Measurements from ENCODE around the gene AGO3. TPM values are rescaled to one million over a fixed set of nuclear protein-coding genes. Genes with fewer than 3 reads are reported as not detected.
A peak's percentile ranks its signal among the peaks of the same experiment; 100 is the strongest.

The AGO3 gene
- total and polyA plus RNA-seq, 5 donors: 3.8 to 24.1 (median 19.6) TPM

- H3K27ac ChIP-seq (ENCODE audit: low read length): no peak overlapping the region
- no peaks in the 10 kb centered on the region for H3K9me3 ChIP-seq (ENCODE audit: control insufficient read depth, low read length)
- WGBS: 93% methylated on average over 33 of the region's 33 CpGs
- H3K4me3 ChIP-seq (ENCODE audit: low read length): no peak overlapping the region
- DNase-seq: peak in 2 of 3 donors; percentile 62 to 64
- no peaks in the 10 kb centered on the region for H3K27me3 ChIP-seq (ENCODE audit: control insufficient read depth, insufficient read depth)
- ATAC-seq: peak in 1 of 2 donors; percentile 1
- intact Hi-C loops (cut with DNase I): loop anchor here in 2 of 4 donors (2.0 to 5.0 kb wide), 2 partner anchors 37 to 324 kb away; no protein-coding TSS in a partner anchor
- no peaks in the 10 kb centered on the region for H3K4me1 ChIP-seq (ENCODE audit: control insufficient read depth, insufficient read depth, low read length)
Measured at GRCh38 chr1:36097693-36098585, 167.0 kb downstream of the AGO3 start.

GRCh38 chr1:36098650-36099365 lies 167.9 kb downstream of the AGO3 start:
- DNase-seq: peak in 2 of 3 donors; percentile 52 to 64
- no peaks in the 10 kb centered on the region for H3K27me3 ChIP-seq (ENCODE audit: control insufficient read depth, insufficient read depth)
- ATAC-seq: peak in 1 of 2 donors; percentile 2

GRCh38 chr1:36099681-36100341 lies 168.9 kb downstream of the AGO3 start:
- 33% methylated on average over 18 of the region's 18 CpGs for WGBS
- no peak overlapping the region for H3K4me3 ChIP-seq (ENCODE audit: low read length)
- H3K27ac ChIP-seq (ENCODE audit: low read length): no peak overlapping the region
- ATAC-seq (peak; percentile 79 to 83), DNase-seq (peak; percentile 81 to 95 (median 93))
- H3K9me3 ChIP-seq (ENCODE audit: control insufficient read depth, low read length): no peaks in the 10 kb centered on the region
- H3K4me1 ChIP-seq (ENCODE audit: control insufficient read depth, insufficient read depth, low read length): no peaks in the 10 kb centered on the region
- intact Hi-C loops (cut with DNase I): loop anchor here in 3 of 4 donors (2.0 to 10.0 kb wide), 5 partner anchors 35 to 322 kb away; no protein-coding TSS in a partner anchor
- no peaks in the 10 kb centered on the region for H3K27me3 ChIP-seq (ENCODE audit: control insufficient read depth, insufficient read depth)

More at GRCh38 chr1:36098650-36099365, 167.9 kb downstream of the AGO3 start:
- H3K4me1 ChIP-seq (ENCODE audit: control insufficient read depth, insufficient read depth, low read length): no peaks in the 10 kb centered on the region
- no peak overlapping the region for H3K4me3 ChIP-seq (ENCODE audit: low read length)
- intact Hi-C loops (cut with DNase I): loop anchor here in 1 of 4 donors (2.0 to 5.0 kb wide), 2 partner anchors 36 to 323 kb away; no protein-coding TSS in a partner anchor
- 83% methylated on average over 13 of the region's 13 CpGs for WGBS
- no peak overlapping the region for H3K27ac ChIP-seq (ENCODE audit: low read length)
- H3K9me3 ChIP-seq (ENCODE audit: control insufficient read depth, low read length): no peaks in the 10 kb centered on the region

- intact Hi-C loops (cut with DNase I): loop anchor here in 3 of 4 donors (5.0 to 10.0 kb wide), 4 partner anchors 37 to 322 kb away; no protein-coding TSS in a partner anchor
- H3K9me3 ChIP-seq (ENCODE audit: control insufficient read depth, low read length): no peaks in the 10 kb centered on the region
- ATAC-seq (no peak), DNase-seq (peak in 1 of 3 donors; percentile 14)
- no peak overlapping the region for H3K27ac ChIP-seq (ENCODE audit: low read length)
- no peaks in the 10 kb centered on the region for H3K4me1 ChIP-seq (ENCODE audit: control insufficient read depth, insufficient read depth, low read length)
- no peaks in the 10 kb centered on the region for H3K27me3 ChIP-seq (ENCODE audit: control insufficient read depth, insufficient read depth)
- 65% methylated on average over 6 of the region's 6 CpGs for WGBS
- no peak overlapping the region for H3K4me3 ChIP-seq (ENCODE audit: low read length)
Measured at GRCh38 chr1:36100376-36100775, 169.5 kb downstream of the AGO3 start.

GRCh38 chr1:36101546-36101945 lies 170.6 kb downstream of the AGO3 start:
- H3K4me1 ChIP-seq (ENCODE audit: control insufficient read depth, insufficient read depth, low read length): no peaks in the 10 kb centered on the region
- H3K9me3 ChIP-seq (ENCODE audit: control insufficient read depth, low read length): no peaks in the 10 kb centered on the region
- 98% methylated on average over 5 of the region's 5 CpGs for WGBS
- H3K4me3 ChIP-seq (ENCODE audit: low read length): no peak overlapping the region
- ATAC-seq: no peak
- H3K27ac ChIP-seq (ENCODE audit: low read length): no peak overlapping the region
- intact Hi-C loops (cut with DNase I): loop anchor here in 3 of 4 donors (5.0 to 10.0 kb wide), 4 partner anchors 36 to 321 kb away; no protein-coding TSS in a partner anchor
- H3K27me3 ChIP-seq (ENCODE audit: control insufficient read depth, insufficient read depth): no peaks in the 10 kb centered on the region
- DNase-seq: peak in 1 of 3 donors; percentile 22

- WGBS: 36% methylated on average over 5 of the region's 5 CpGs
- Histone ChIP-seq H3K4me3 (ENCODE audit: low read length) (no peak overlapping the region), H3K4me1 (ENCODE audit: control insufficient read depth, insufficient read depth, low read length) (no peaks in the 10 kb centered on the region), H3K9me3 (ENCODE audit: control insufficient read depth, low read length) (no peaks in the 10 kb centered on the region), H3K27me3 (ENCODE audit: control insufficient read depth, insufficient read depth) (no peaks in the 10 kb centered on the region), H3K27ac (ENCODE audit: low read length) (no peak overlapping the region)
- intact Hi-C loops (cut with DNase I): loop anchor here in 1 of 4 donors (10.0 kb wide), 1 partner anchor 79 kb away; no protein-coding TSS in a partner anchor
- DNase-seq (no peak), ATAC-seq (no peak)
Measured at GRCh38 chr1:36106269-36106668, 175.4 kb downstream of the AGO3 start.

- ATAC-seq: no peak
- DNase-seq: peak in 1 of 3 donors; percentile 71
- H3K4me1 ChIP-seq (ENCODE audit: control insufficient read depth, insufficient read depth, low read length): no peaks in the 10 kb centered on the region
- no peak overlapping the region for H3K4me3 ChIP-seq (ENCODE audit: low read length)
- WGBS: 84% methylated on average over 9 of the region's 9 CpGs
- H3K27ac ChIP-seq (ENCODE audit: low read length): no peak overlapping the region
- H3K27me3 ChIP-seq (ENCODE audit: control insufficient read depth, insufficient read depth): no peaks in the 10 kb centered on the region
- H3K9me3 ChIP-seq (ENCODE audit: control insufficient read depth, low read length): no peaks in the 10 kb centered on the region
- intact Hi-C loops (cut with DNase I): loop anchor here in 1 of 4 donors (10.0 kb wide), 1 partner anchor 77 kb away; no protein-coding TSS in a partner anchor
Measured at GRCh38 chr1:36107394-36107793, 176.5 kb downstream of the AGO3 start.

GRCh38 chr1:36108314-36108713 lies 177.4 kb downstream of the AGO3 start:
- H3K27me3 ChIP-seq (ENCODE audit: control insufficient read depth, insufficient read depth): no peaks in the 10 kb centered on the region
- H3K4me1 ChIP-seq (ENCODE audit: control insufficient read depth, insufficient read depth, low read length): no peaks in the 10 kb centered on the region
- intact Hi-C loops (cut with DNase I): loop anchor here in 1 of 4 donors (10.0 kb wide), 1 partner anchor 76 kb away; no protein-coding TSS in a partner anchor
- no peaks in the 10 kb centered on the region for H3K9me3 ChIP-seq (ENCODE audit: control insufficient read depth, low read length)
- ATAC-seq: no peak
- no peak overlapping the region for H3K27ac ChIP-seq (ENCODE audit: low read length)
- WGBS: 79% methylated on average over 14 of the region's 14 CpGs
- no peak overlapping the region for H3K4me3 ChIP-seq (ENCODE audit: low read length)
- DNase-seq: no peak

- DNase-seq: no peak
- Histone ChIP-seq H3K4me1 (ENCODE audit: control insufficient read depth, insufficient read depth, low read length) (no peaks in the 10 kb centered on the region), H3K27ac (ENCODE audit: low read length) (no peak overlapping the region), H3K27me3 (ENCODE audit: control insufficient read depth, insufficient read depth) (no peaks in the 10 kb centered on the region), H3K9me3 (ENCODE audit: control insufficient read depth, low read length) (no peaks in the 10 kb centered on the region), H3K4me3 (ENCODE audit: low read length) (no peak overlapping the region)
- 81% methylated on average over 11 of the region's 11 CpGs for WGBS
- no peak for ATAC-seq
- intact Hi-C loops (cut with DNase I): loop anchor here in 1 of 4 donors (10.0 kb wide), 1 partner anchor 76 kb away; no protein-coding TSS in a partner anchor
Measured at GRCh38 chr1:36109041-36109679, 178.3 kb downstream of the AGO3 start.

GRCh38 chr1:36111151-36111550 lies 180.2 kb downstream of the AGO3 start:
- Histone ChIP-seq H3K27me3 (ENCODE audit: control insufficient read depth, insufficient read depth) (no peaks in the 10 kb centered on the region), H3K4me1 (ENCODE audit: control insufficient read depth, insufficient read depth, low read length) (no peaks in the 10 kb centered on the region), H3K4me3 (ENCODE audit: low read length) (no peak overlapping the region), H3K27ac (ENCODE audit: low read length) (no peak overlapping the region), H3K9me3 (ENCODE audit: control insufficient read depth, low read length) (no peaks in the 10 kb centered on the region)
- no peak for ATAC-seq
- intact Hi-C loops (cut with DNase I): no loop called here
- 64% methylated on average over 4 of the region's 4 CpGs for WGBS
- DNase-seq: no peak

Measured in right cardiac atrium (tissue), 5 donors.